GM18907 (cell line): Measurements from ENCODE around the gene EPOP.
A peak's percentile ranks its signal among the peaks of the same experiment; 100 is the strongest.

Experiments
- ATAC-seq: cut with Tn5 transposase; IDR thresholded peaks from one replicate; pipeline ENCODE4 v1.9.1; 2021; ENCODE audit warnings: mild to moderate bottlenecking, moderate library complexity; ENCODE audit not compliant: unreplicated experiment

The EPOP gene

GRCh38 chr17:38674014-38674748 lies 576 bp downstream of the EPOP start:
- ATAC-seq, result peak; percentile 24

GRCh38 chr17:38673707-38674013 lies 1.1 kb downstream of the EPOP start:
- no peak for ATAC-seq

- no peak for ATAC-seq
These were observed 1.7 kb downstream of the EPOP start for GRCh38 chr17:38672788-38673706.

DNA sequence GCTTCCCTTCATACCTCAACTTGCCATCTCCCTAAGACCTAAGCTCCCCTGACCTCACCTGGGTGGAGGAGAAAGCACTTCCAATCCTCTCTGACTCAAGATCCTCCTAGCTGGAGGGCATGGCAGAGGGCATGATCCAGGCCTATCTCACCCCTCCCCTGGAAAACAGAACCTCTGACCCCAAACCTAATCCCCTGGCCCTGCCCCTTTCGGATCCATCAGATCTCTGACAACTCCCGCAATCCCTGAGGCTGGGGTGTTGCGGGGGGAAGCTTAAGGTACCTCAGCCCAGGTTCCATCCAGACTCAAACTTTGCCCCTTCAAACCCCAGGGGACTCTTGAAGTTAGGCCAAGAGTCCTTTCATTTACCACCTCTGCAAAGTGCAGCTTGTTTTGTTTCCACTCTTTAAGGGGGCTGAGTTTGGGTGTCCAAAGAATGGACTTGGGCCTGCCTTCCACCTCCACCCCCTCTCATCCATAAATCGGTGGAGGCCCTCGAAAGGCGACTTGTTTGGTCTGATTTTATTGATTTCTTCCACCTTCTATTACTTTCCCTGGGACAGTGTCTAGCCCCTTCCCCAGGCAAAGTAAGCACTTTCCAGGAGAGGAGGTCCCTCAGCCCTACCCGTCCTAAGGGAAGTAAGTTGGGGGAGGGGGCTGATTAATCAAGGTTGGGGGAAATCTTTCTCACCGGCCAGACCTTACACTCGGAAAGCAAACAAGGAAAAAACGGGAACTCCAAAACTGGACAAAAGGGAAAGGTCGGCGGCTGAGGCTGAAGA lies 2.6 kb downstream of the EPOP start:
- ATAC-seq, result no peak

- ATAC-seq, result no peak
These were observed 5.2 kb downstream of the EPOP start for GRCh38 chr17:38669520-38669919.

DNA sequence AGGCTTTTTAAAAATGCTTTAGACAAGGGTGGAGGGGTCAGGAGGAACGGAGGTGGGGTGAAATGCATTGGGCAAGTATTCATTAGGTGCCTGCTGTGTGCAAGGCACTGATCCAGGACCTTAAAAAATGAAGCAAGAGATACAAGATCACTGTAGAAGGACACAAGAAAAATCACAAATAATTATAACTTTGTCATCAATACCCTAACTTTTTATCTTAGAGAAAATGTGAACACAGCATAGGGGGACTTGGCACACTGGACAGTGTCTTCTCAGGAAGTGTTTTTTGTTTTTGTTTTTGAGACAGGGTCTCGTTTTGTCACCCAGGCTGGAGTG lies 7.0 kb downstream of the EPOP start:
- ATAC-seq, result no peak

DNA sequence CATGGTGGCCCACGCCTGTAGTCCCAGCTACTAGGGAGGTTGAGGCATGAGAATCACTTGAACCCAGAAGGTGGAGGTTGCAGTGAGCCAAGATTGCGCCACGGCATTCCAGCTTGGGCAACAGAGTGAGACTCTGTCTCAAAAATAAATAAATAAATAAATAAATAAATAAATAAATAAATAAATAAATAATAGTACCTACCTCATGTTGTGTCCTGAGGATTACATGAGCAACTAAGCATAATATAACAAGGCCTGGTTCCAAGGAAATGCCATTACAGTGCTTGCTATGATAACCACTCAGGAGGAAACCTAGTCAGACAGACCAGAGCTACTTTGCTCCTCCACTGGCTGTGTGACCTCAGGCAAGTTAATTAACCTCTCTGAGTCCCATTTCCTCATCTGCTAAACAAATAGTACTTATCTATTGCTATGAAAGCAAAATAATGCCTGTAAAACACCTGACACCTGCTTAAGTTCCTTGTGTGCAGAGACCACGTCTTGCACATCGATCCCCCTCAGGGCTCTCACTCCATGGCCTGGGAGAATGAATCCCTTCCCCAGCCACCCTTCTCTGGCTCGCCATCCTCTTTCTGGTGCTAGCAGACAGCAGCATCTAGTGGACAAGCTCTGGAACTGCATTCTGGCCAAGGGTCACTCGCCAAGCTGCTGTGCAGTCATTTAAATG lies 7.5 kb downstream of the EPOP start:
- no peak for ATAC-seq

- no peak for ATAC-seq
These were observed 10.7 kb downstream of the EPOP start for GRCh38 chr17:38663964-38664644.

GRCh38 chr17:38663125-38663751 lies 11.5 kb downstream of the EPOP start:
- no peak for ATAC-seq

DNA sequence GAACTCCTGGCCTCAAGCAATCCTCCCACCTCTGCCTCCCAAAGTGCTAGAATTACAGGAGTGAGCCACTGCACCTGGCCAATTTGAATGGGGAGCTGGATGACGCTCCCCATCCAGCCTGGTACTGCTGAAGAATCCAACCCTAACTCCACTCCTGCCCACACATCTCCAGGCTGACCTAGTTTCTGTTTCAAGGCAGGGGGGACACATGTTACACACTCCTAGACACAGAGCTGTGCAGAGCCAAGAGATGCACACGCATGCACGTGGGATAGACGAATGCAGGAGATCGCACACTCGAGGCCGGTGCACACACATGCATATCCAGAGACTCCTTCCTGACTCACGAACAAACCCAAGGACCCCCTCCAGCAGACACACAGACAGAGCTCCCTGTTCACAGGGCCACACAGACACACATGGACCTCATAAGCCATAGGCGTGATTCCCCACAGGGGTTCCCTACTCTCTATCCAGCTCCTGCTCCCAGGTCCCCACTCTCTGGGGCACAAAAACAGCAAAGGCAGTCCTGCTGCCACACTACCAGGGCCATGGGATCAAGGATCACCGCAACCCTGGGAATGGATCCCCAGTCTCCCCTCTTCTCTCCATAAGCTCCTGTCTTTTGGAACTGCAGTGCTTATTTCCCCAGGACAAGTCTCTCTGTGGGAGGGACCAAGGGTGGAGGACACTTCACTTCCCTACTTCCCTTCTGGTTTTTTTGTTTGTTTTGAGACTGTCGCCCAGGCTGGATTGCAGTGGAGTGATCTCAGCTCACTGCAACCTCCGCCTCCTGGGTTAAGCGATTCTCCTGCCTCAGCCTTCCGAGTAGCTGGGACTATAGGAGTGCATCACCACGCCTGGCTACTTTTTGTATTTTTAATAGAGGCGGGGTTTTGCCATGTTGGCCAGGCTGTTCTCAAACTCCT lies 14.4 kb downstream of the EPOP start:
- ATAC-seq, result no peak

- ATAC-seq, result no peak
These were observed 15.3 kb downstream of the EPOP start for GRCh38 chr17:38659415-38659814.

DNA sequence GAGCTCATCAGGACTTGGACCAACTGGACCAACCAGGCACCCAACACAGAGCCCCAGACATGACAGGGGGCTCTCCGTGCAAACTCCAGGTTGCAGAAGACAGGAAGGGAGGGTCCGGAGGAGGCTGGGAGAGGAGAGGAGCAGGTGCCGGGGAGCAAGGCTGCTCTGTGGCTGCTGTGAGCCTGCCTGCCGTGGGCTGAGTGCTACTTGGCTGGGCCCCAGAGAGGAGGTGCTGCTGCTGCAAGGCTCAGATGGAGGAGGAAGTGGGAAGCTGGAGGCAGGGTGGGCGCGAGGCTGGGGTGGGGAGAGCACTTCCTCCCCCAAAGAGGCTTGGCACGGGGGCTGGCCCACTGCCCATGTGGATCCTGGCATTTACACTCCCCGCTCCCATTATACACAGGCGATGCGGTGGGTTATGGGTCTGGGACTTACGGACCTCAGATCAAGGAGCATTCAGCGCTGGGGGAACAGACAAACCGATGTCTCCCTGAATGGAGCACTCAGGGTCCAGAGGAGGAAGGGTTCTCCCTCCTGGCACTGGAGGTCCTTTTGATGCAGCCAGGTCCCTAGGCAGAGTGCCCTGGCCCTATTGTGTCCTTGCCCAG lies 15.9 kb downstream of the EPOP start:
- ATAC-seq, result no peak

- no peak for ATAC-seq
These were observed 16.7 kb downstream of the EPOP start for GRCh38 chr17:38657824-38658740.

DNA sequence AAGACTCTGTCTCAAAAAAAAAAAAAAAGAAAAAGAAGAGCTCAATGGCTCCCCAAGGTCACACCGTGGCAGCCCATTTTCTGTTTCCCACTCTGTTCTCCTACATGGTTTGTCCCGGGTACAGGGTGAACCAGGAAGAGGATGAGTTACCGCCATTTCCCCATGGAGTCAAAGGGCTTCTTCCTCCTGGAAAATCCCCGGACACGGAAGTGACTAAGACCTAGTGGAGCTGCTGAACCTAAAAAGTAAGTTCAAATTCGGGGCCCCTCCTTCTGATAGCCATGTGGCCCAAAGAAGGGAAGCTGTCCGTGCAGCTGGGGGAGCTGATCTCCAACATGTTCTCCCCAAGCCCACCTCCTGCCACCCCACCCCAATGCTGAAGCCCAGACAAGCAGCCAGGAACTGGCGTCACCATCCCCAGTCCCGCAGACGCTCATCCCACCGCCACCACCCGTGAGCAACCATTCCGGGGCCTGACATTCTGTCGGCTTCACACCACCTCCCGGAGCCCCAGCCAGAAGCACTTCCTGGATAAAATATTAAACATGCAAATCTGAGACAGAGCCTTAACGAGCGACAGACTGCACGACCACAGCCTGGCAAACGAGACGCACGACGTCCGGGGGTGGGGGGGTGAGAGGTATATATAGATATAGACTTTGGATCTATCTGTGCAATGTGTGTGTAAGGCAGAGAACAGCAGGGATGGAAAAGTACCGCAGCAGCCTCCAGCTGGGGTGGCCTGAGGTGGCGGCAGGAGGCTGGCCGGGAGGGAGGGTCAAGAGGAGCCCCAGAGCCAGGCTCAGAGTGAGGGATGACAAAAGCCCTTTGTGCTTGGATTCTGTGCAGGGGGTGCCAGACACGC lies 17.6 kb downstream of the EPOP start:
- no peak for ATAC-seq

- no peak for ATAC-seq
These were observed 20.1 kb downstream of the EPOP start for GRCh38 chr17:38654411-38655398.
